NCI-H2107 (cell line): ENCODE results near the gene ARID4A.
A peak's percentile ranks its signal among the peaks of the same experiment; 100 is the strongest.
"Not testable (repeated sequence)": the region's sequence is repeated elsewhere in the genome, so short reads cannot be mapped to it uniquely, and the experiment has no call there.

Experiments used
- DNase-seq: peaks from one replicate; lab custom pipeline; 2025; lab: John Stamatoyannopoulos, UW

ARID4A gene

DNA sequence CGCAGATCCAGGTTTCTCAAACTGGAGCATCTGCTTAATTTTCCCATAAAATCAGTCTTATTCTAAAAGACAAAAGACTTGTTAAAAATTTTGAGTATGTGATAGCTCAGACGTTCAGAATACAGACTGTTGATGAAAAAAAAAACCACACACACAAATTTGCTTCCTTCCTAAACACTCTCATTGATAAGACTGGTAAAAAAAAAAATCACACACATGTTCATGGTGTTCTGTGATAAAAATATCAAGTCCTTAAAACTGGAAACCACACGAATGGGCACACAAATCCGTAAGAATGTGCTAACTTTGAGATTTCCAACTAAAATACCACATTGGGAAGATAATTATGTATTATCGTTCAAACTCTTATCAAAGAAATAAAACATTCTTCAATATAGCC, 6.7 kb upstream of the ARID4A start:
- no peak for DNase-seq

DNA sequence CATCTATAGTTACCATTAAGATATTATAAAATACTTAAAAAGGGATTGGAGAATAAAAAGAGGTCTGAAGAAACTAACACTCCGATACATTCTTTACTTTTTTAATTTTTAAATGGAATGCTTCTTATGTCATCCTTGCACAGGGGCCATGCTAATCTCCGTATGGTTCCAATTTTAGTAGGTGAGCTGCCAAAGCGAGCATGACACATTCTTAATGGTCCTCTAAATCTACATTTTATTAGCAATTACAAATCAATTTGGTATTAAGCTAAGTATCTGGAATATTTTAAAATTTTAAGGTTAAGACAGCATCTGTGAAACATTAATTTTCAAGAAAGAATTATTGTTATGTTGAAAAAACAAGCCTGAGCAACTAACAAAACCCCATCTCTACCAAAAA, 6.2 kb upstream of the ARID4A start:
- DNase-seq: no peak

DNA sequence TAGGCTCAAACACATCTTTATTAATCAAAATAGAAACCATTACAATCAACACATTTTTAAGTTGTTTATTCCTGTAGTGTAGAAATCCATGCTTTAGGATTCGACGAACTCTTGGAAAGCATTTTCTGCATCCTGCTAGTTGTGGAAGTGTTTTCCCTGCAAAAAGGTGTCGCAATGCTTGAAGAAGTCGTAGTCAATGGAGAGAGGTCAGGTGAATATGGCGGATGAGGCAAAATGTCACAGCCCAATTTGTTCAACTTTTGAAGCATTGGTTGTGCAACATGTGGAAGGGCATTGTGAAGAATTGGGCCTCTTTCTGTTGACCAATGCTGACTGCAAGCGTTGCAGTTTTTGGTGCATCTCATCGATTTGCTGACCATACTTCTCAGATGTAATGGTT, 4.2 kb upstream of the ARID4A start:
- no peak for DNase-seq

DNA sequence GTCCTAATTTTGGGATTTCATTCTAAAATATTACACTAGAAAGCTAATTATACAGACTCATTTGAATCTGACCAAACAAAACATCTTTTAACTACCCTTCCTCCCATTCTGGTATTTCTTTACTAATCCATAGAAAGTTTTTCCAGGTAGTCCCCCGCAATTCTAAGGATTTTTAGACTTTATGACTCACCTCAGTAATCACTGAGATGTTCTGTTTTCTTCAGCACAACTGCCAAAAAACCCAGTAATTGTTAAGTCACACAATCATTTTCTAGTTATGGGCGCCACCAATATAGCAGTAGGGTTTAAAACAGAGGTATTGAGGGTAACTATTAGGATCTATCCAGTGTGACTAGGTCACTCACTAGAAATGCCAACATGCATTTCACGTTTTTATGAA, 1.6 kb upstream of the ARID4A start:
- DNase-seq: no peak

DNA sequence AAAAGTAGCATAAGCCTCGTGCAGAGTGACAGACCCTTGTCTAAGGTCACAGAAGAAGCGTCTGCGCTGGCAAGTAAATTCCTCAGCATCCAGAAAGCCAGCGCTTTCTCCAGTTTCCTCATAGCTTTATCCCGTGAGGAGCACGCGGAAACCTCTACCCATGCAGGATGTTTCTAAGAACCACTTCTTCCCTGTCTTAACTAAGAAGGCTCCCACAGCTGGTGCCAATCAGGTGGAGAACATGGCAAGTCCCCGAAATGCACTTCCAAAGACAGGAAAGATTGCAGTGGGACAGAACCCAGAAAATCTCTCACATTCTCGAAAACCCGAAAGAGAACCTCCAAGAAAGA, 968 bp upstream of the ARID4A start:
- DNase-seq: no peak

GRCh38 chr14:58297762-58298476, 436 bp upstream of the ARID4A start:
- DNase-seq: peak; percentile 99

DNA sequence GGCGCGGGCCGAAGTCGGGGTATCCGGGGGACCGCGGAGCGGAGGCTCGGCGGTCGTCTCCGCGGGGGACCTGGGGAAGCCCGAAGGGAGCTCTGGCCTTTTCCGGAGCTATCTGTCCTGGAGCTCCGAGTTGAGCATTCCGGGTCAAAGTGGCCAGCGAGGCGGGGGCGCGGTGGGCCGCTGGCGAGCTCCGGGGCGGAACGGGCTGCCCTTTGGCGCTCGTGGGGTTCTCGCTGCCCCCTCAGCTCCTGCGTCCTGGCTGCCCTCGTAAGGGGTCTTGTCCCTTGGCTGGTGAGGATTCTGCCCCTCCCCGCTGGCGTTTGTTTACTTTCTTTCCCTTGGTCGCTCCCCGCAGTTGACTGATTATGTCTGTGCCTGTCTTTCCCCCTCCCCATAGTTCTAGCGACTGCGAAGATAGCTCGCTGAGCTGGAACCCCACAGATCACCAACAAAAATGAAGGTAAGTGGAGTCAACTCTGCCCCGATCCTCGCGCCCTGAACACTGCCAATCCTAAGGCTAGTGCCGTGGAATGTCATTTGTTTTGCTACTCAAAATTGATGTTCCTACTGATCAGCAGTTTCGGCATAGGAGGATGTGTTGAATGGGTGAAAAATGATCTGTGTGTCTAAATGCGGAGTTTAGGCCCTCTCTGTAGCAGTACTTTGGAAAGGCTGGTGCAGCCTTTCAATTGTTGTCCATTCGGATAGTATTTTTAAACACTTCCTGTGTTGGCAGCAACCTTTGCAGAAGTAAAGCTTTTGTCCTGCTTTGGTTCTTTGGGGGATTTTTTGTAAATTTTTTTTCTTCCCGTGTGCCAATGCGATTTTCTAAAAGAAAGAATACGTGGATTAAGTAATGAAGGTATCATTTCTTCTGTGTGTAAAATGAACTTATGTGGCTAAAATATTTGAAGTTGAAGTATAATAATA, 1.3 kb downstream of the ARID4A start:
- DNase-seq: no peak

DNA sequence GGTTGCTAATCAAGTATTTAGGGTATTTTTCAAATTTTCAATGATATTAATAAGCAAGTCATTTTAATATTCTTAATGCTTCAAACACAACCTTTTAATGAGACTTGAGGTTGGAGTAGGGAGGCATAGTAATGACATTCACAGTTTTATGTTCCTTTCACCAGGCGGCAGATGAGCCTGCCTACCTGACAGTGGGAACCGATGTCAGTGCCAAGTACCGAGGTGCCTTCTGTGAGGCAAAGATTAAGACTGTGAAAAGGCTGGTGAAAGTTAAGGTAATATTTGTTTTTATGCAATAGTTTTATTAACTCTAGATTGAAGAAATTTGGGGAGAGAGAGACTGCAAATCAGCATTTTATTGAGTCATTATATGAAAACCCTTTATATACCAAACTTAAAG, 3.1 kb downstream of the ARID4A start:
- DNase-seq: no peak

DNA sequence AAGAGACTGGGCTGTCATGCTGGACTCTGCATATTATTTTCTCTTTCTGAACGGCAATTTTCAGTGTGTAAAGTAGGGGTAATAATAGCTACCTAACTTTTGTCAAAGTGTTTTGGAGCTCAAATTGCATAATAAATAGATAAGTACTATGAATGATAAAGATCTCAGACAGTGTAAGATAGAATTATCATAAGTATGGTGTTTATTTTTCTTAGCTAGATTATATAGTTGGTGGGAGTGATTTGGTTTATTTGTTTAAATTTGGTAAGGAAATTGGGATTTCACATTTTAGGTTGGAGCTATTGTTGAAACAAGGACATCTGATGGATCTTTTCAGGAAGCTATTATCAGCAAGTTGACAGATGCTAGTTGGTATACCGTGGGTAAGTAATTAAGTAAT, 7.4 kb downstream of the ARID4A start:
- no peak for DNase-seq

DNA sequence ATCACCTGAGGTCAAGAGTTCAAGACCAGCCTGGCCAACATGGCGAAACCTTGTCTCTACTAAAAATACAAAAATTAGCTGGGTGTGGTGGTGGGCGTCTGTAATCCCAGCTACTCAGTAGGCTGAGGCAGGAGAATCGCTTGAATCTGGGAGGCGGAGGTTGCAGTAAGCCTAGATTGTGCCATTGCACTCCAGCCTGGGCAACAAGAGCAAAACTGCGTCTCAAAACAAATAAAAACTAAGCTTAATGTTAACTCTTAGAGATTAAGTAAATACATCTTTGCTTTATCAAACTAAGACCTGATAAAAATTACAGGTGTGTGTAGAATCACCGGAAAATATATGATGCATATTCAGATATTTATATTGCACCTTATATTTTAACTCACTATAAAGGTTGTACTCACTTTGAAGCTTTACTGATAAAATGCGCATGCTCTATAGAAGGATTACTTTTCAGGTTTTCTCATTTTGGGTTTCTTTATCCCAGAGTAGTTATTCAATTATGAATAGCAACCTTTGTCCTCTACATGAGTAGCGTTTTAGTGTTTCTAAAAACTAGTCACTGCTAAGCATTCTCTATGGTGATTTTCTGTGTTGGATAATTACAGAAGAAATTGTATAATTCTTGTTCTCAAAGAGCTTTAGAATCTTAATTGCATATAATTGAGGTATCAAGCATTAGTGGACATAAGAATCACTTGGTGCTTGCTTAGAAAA, 9.4 kb downstream of the ARID4A start:
- no peak for DNase-seq

- DNase-seq: no peak
Observed at GRCh38 chr14:58309086-58309485, 10.7 kb downstream of the ARID4A start.

DNA sequence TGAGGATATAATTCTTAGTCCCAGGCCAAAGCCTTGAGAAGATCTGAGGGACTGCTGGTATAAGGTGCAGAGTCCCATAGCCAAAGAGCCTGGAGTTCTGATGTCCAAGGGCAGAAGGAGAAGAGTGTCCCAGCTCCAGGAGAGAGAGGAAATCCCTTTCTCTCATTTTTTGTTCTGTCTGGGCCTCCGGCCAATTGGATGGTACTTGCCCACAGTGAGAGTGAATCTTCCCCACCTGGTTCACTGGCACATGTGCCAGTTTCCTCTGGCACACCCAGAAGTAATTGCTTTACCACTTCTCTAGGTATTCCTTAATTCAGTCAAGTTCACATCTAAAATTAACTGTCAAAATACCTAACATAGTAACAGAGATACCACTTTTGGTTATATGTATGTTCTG, 15.3 kb downstream of the ARID4A start:
- DNase-seq: no peak

DNA sequence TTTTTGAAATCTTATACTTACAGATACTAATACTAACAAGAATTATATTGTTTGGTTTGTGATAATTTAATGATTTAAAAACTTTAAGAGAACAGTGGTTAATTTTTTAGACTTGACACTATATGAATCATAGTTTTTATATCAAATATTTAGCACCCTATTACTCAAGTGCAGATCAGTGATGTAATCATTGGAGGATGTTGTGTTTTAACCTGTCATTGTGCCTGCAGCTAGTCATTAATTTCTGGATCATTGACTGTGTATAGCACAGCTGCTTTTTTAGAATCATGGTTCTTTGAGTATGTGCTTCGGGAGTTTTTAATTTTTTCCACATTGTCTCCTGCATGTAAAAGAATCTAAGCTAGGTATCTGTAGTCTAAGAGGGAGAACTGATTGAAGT, 17.3 kb downstream of the ARID4A start:
- DNase-seq: no peak

- DNase-seq: no peak
Observed at GRCh38 chr14:58327019-58327418, 28.7 kb downstream of the ARID4A start.

DNA sequence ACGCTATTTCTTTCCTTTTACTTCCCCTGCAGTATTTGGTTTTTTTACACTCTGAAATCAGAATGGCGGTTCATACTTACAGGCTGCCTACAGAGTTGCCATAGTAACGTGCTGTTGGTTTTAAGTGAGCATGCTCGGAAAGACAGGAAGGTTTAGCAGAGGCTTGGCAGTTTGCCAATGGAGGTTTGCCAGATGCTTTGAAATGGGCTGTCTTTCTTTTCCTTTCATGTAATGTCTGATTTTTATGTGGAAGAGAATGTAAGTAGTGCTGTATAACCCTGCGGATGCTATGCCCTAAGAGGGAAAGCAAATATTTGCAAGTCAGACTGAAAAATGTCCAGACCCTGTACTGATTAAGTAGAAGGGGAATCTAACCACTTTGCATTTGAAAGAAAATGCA, 32.8 kb downstream of the ARID4A start:
- DNase-seq: peak; percentile 96

DNA sequence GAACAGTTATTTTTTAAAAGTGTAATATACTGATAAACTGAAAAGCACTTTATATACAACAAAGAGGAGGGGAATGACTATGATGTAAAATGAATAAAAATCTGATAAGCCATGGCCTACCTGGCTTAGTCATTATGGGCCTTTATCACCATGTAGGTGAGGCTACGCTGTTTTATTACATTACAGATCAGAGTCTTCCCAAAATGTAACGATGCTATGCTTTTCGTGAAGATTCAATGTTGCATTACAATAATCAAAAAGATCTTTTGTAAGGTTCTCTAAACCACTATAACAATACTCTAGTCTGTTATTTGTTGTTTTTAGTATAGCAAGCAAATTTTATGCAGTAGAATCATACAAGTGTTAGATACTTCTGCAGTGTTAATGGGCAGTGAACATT, 34.2 kb downstream of the ARID4A start:
- DNase-seq: no peak

DNA sequence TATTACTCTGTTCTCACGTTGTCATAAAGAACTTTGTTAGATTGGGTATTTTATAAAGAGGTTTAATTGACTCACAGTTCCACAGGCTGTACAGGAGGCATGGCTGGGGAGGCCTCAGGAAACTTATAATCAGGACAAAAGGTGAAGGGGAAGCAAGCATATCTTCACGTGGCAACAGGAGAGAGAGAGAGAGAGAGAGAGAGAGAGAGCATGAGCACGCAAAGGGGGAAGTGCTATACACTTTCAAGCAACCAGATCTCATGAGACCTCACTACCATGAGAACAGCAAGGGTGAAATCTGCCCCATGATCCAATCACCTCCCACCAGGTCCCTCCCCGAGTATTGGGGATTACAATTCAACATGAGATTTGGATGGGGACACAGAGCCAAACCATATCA, 41.3 kb downstream of the ARID4A start:
- not testable (repeated sequence) for DNase-seq

DNA sequence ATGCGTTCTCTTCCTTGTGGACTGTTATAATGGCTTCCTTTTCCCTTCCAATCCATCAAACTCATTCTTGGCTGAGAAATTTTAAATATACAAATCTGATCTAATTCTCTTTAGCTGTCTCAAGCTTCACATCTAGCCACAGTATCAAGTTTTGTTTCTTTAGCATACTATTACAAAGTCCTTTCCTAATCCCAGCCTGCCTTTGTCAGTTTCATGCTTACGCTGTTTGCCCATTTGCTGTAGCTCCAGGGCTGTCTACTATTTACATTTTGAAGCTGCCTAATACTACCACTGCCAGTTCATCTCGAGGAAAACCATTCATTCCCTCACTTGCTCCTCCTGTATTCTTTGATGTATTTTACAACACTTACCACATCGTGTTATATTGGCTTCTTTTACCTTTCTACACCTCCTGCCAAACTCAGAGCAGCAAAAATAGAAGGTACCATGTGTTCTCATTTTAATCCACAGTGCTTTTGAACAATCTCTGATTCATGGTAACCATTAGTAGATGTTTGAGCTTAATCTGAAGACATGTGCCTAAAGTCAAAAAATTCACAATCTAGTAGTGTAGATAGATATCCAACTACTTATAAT, 42.9 kb downstream of the ARID4A start:
- no peak for DNase-seq

GRCh38 chr14:58343535-58343934, 45.2 kb downstream of the ARID4A start:
- DNase-seq: not testable (repeated sequence)

DNA sequence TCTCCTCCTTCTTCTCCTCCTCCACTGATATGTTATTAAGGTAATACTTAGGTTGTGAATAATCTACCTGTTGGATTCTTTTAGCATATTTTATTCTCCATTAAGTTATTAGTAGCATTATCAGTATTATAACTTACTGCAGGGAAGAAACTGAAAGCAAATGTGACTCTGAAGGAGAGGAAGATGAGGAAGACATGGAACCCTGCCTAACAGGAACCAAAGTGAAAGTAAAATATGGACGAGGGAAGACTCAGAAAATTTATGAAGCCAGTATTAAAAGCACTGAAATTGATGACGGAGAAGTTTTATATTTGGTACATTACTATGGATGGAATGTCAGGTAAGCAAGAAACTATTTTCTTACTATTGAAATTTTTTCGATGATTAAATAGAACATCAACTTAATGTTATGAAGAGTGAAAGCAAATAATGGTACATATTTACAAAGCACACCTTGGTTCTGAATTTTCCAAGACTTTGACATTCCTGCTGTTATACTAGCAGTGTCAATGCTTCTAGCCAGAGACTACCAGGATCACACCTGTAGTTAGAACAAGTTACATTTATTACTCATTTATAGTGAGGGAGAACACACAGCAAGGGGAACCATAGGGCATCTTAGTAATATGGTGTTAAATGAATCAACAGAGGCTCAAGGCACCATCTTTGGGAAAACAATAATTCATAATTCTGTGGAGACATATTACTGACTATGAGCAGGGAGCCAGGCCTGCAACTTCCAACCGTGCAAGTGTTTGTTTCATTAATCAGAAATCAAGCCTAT, 55.4 kb downstream of the ARID4A start:
- no peak for DNase-seq

DNA sequence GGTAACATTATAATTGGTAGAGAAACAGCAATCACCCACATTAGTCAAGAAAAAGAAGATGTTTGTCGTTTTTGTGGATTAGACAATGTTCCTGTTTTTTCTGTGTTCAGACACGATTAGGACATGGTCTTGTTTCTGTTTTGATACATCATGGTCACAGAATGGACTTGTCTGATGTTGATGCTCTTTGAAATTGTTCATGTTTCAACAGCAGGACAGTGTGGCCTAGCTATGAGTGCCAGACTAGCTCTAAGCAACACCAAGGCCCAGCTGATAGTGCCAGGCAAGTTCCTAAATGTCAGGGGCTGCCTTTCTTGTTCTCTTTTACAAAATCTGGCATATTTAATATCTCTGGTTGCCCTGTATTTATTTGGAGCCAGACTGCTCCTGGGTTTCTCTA, 56.5 kb downstream of the ARID4A start:
- no peak for DNase-seq

- DNase-seq: no peak
Observed at GRCh38 chr14:58356268-58356667, 57.9 kb downstream of the ARID4A start.
